K562 (cell line): ENCODE data around the gene SYVN1. TPM values are rescaled to one million over a fixed set of nuclear protein-coding genes. Genes with fewer than 3 reads are reported as not detected.

Source experiments
- ESRRA ChIP-seq: fragments of 450-650 bp; IDR thresholded peaks from 2 replicates; pipeline ENCODE4 v1.6.1; 2014; ENCODE audit warnings: low read depth, mild to moderate bottlenecking, moderate library complexity, borderline replicate concordance
- GABPA ChIP-seq: fragments of 200-800 bp; sonication (Bioruptor generic); conservative IDR thresholded peaks from 2 replicates; pipeline ENCODE4 v1.6.1; 2016; ENCODE audit warnings: low read depth, missing genetic modification characterization, missing compliant biosample characterization
- MCM7 ChIP-seq, 2 experiments: fragments of 450-650 bp; IDR thresholded peaks; 2 replicates each; pipeline ENCODE4 v1.6.1; 2016 to 2018
- MIER1 ChIP-seq: fragments of 450-650 bp; IDR thresholded peaks from 2 replicates; pipeline ENCODE4 v1.6.1; 2016; ENCODE audit warnings: antibody characterized with exemption, mild to moderate bottlenecking, low read depth
- SOX6 ChIP-seq: fragments of 450-650 bp; IDR thresholded peaks from 2 replicates; pipeline ENCODE4 v1.6.1; 2014; ENCODE audit warnings: mild to moderate bottlenecking
- ZBTB1 ChIP-seq: sonication (generic); formaldehyde crosslinking; IDR thresholded peaks from 2 replicates; pipeline ENCODE4 v1.8.1; 2023; ENCODE audit warnings: missing genetic modification reagents, low read depth, mild to moderate bottlenecking, borderline replicate concordance
- ZFP1 ChIP-seq: fragments of 450-650 bp; formaldehyde crosslinking; IDR thresholded peaks from 2 replicates; pipeline ENCODE4 v1.4.0; 2020; ENCODE audit warnings: mild to moderate bottlenecking, mixed read lengths
- ZNF589 ChIP-seq: fragments of 200-800 bp; sonication (Bioruptor generic); IDR thresholded peaks from 2 replicates; pipeline ENCODE4 v1.6.1; 2016; ENCODE audit warnings: low read depth, missing genetic modification characterization, missing compliant biosample characterization
- polyA plus RNA-seq, 8 experiments: library from polyadenylated mRNA; depleted of rRNA in 4 of 8; stranded (reverse) in 5 of 8; unstranded in 3 of 8; fragments of >200 nt; fragmentation: Nextera tagmentation in 2 of 8; fragmentation: Illumina TruSeq in 1 of 8; extraction: Ambion mirVana in 2 of 8; extraction: Trizol in 1 of 8; gene quantifications; 2 replicates each; pipeline versions ENCODE4 v1.2.1 to v1.2.3, GENCODE V29; 2011 to 2014; ENCODE audit warnings: inconsistent platforms in 1 of 8, missing spikeins in 1 of 8
- total RNA-seq, 7 experiments: library from RNA; depleted of rRNA in 6 of 7; stranded (reverse); fragments of >200 nt in 6 of 7; fragmentation: Illumina TruSeq in 2 of 7; extraction: Trizol in 2 of 7; gene quantifications; 2 replicates each; pipeline versions ENCODE4 v1.2.1 to v1.2.3, GENCODE V29; 2011 to 2021; ENCODE audit warnings: low replicate concordance in 1 of 7
- TF ChIP-seq, protein P1 (sequence below), 3 experiments: fragments of 200-800 bp in 1 of 3; fragments of 250-450 bp in 1 of 3; fragments of 450-650 bp in 1 of 3; sonication (Bioruptor Pico) in 1 of 3; sonication (Bioruptor generic) in 1 of 3; formaldehyde crosslinking in 1 of 3; IDR thresholded peaks; 2 replicates each; pipeline versions ENCODE4 v1.6.1 to v1.8.0; 2016 to 2022; ENCODE audit warnings: mild to moderate bottlenecking in 2 of 3, missing genetic modification characterization in 2 of 3, missing compliant biosample characterization in 1 of 3, moderate library complexity in 1 of 3
- TF ChIP-seq, protein P2 (sequence below): fragments of 450-650 bp; formaldehyde crosslinking; IDR thresholded peaks from 2 replicates; pipeline ENCODE4 v1.4.0; 2020; ENCODE audit warnings: mild to moderate bottlenecking, moderate library complexity
- TF ChIP-seq, protein P3 (sequence below): sonication (generic); formaldehyde crosslinking; IDR thresholded peaks from 2 replicates; pipeline ENCODE4 v1.8.0; 2022; ENCODE audit warnings: mild to moderate bottlenecking, missing genetic modification reagents
- TF ChIP-seq, protein P4 (sequence below): fragments of 450-650 bp; IDR thresholded peaks from 2 replicates; pipeline ENCODE4 v1.6.1; 2016; ENCODE audit warnings: antibody characterized with exemption
- TF ChIP-seq, protein P5 (sequence below): fragments of 450-650 bp; IDR thresholded peaks from 2 replicates; pipeline ENCODE4 v1.6.1; 2016; ENCODE audit warnings: low read depth, mild to moderate bottlenecking, moderate library complexity
- TF ChIP-seq, protein P6 (sequence below): sonication (generic); formaldehyde crosslinking; IDR thresholded peaks from 2 replicates; pipeline ENCODE4 v1.8.0; 2022; ENCODE audit warnings: mild to moderate bottlenecking, missing genetic modification reagents
- TF ChIP-seq, protein P7 (sequence below): fragments of 450-650 bp; IDR thresholded peaks from 2 replicates; pipeline ENCODE4 v1.6.1; 2016

The SYVN1 gene
- total and polyA plus RNA-seq, 9 of the 15 experiments (the other 6 are each of a cell fraction or from before 2014, with no cell fraction given), result 0.41 to 47.4 (median 9.9) TPM

DNA sequence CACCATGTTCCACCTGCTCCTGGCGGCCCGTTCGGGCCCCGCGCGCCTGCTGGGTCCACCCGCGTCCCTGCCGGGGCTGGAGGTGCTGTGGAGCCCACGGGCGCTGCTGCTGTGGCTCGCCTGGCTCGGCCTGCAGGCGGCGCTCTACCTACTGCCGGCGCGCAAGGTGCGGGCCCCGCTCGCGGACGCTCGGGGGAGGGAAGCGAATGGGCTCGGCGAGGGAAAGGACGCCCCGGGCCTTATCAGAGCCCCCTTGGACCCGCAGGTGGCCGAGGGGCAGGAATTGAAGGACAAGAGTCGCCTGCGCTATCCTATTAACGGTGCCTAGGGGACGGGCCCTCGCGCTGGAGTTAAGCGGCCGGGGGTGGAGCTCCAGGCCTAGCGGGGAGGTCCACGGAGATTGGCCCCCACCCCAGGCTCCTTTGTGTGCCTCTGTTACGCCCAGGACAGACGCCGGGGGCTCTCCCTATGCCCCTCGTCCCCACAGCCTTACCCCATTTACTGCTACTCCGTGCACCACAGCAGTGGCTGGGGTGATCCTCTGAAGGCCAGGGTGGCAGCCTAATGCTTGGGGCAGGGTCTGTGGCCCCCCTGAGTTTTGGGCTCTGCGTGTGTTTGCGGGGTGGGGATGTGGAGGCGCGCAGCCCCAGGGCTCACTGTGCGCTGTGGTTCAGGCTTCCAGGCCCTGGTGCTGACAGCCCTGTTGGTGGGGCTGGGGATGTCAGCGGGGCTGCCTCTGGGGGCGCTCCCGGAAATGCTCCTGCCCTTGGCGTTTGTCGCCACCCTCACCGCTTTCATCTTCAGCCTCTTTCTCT is 21.6 kb downstream of the SYVN1 start (continued):
- TF ChIP-seq, protein P1, sequence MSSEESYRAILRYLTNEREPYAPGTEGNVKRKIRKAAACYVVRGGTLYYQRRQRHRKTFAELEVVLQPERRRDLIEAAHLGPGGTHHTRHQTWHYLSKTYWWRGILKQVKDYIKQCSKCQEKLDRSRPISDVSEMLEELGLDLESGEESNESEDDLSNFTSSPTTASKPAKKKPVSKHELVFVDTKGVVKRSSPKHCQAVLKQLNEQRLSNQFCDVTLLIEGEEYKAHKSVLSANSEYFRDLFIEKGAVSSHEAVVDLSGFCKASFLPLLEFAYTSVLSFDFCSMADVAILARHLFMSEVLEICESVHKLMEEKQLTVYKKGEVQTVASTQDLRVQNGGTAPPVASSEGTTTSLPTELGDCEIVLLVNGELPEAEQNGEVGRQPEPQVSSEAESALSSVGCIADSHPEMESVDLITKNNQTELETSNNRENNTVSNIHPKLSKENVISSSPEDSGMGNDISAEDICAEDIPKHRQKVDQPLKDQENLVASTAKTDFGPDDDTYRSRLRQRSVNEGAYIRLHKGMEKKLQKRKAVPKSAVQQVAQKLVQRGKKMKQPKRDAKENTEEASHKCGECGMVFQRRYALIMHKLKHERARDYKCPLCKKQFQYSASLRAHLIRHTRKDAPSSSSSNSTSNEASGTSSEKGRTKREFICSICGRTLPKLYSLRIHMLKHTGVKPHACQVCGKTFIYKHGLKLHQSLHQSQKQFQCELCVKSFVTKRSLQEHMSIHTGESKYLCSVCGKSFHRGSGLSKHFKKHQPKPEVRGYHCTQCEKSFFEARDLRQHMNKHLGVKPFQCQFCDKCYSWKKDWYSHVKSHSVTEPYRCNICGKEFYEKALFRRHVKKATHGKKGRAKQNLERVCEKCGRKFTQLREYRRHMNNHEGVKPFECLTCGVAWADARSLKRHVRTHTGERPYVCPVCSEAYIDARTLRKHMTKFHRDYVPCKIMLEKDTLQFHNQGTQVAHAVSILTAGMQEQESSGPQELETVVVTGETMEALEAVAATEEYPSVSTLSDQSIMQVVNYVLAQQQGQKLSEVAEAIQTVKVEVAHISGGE (CRISPR knock-in tag; IDR thresholded peaks at IDR 0.05), result 0 out of 6 replicates have a peak, but pooled peaks of 1 of the 3 experiments have one; percentile 43
- TF ChIP-seq GABPA (tag) (peak; percentile 27; the same call in 1 of the 2 replicates), ZFP1 (CRISPR knock-in tag) (no peak), MCM7 (IDR thresholded peaks at IDR 0.05) (no peak), SOX6 (peak; percentile 48; the same call in 1 of the 2 replicates), ZNF589 (CRISPR knock-in tag) (0 out of 2 replicates have a peak, but pooled peaks have one; percentile 43), ESRRA (peak; percentile 60), MIER1 (no peak), ZBTB1 (CRISPR knock-in tag) (peak; percentile 68)
- TF ChIP-seq, protein P2, sequence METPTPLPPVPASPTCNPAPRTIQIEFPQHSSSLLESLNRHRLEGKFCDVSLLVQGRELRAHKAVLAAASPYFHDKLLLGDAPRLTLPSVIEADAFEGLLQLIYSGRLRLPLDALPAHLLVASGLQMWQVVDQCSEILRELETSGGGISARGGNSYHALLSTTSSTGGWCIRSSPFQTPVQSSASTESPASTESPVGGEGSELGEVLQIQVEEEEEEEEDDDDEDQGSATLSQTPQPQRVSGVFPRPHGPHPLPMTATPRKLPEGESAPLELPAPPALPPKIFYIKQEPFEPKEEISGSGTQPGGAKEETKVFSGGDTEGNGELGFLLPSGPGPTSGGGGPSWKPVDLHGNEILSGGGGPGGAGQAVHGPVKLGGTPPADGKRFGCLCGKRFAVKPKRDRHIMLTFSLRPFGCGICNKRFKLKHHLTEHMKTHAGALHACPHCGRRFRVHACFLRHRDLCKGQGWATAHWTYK (CRISPR knock-in tag), result 0 out of 2 replicates have a peak, but pooled peaks have one; percentile 19
- TF ChIP-seq, protein P3, sequence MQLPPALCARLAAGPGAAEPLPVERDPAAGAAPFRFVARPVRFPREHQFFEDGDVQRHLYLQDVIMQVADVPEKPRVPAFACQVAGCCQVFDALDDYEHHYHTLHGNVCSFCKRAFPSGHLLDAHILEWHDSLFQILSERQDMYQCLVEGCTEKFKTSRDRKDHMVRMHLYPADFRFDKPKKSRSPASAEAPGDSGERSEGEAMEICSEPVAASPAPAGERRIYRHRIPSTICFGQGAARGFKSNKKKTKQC (CRISPR knock-in tag), result peak; percentile 77; the same call in 1 of the 2 replicates
- TF ChIP-seq, protein P4, sequence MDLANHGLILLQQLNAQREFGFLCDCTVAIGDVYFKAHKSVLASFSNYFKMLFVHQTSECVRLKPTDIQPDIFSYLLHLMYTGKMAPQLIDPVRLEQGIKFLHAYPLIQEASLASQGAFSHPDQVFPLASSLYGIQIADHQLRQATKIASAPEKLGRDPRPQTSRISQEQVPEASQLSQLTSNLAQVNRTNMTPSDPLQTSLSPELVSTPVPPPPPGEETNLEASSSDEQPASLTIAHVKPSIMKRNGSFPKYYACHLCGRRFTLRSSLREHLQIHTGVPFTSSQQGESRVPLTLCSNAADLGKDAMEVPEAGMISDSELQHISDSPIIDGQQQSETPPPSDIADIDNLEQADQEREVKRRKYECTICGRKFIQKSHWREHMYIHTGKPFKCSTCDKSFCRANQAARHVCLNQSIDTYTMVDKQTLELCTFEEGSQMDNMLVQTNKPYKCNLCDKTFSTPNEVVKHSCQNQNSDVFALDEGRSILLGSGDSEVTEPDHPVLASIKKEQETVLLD, result 0 out of 2 replicates have a peak, but pooled peaks have one; percentile 25
- TF ChIP-seq, protein P5, sequence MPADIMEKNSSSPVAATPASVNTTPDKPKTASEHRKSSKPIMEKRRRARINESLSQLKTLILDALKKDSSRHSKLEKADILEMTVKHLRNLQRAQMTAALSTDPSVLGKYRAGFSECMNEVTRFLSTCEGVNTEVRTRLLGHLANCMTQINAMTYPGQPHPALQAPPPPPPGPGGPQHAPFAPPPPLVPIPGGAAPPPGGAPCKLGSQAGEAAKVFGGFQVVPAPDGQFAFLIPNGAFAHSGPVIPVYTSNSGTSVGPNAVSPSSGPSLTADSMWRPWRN, result no peak
- TF ChIP-seq, protein P6, sequence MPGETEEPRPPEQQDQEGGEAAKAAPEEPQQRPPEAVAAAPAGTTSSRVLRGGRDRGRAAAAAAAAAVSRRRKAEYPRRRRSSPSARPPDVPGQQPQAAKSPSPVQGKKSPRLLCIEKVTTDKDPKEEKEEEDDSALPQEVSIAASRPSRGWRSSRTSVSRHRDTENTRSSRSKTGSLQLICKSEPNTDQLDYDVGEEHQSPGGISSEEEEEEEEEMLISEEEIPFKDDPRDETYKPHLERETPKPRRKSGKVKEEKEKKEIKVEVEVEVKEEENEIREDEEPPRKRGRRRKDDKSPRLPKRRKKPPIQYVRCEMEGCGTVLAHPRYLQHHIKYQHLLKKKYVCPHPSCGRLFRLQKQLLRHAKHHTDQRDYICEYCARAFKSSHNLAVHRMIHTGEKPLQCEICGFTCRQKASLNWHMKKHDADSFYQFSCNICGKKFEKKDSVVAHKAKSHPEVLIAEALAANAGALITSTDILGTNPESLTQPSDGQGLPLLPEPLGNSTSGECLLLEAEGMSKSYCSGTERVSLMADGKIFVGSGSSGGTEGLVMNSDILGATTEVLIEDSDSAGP (CRISPR knock-in tag), result 0 out of 2 replicates have a peak, but pooled peaks have one; percentile 15
- TF ChIP-seq, protein P7, sequence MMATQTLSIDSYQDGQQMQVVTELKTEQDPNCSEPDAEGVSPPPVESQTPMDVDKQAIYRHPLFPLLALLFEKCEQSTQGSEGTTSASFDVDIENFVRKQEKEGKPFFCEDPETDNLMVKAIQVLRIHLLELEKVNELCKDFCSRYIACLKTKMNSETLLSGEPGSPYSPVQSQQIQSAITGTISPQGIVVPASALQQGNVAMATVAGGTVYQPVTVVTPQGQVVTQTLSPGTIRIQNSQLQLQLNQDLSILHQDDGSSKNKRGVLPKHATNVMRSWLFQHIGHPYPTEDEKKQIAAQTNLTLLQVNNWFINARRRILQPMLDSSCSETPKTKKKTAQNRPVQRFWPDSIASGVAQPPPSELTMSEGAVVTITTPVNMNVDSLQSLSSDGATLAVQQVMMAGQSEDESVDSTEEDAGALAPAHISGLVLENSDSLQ, result peak; percentile 49; the same call in 1 of the 2 replicates
